ENCODE results near the gene PNLIPRP3.
A peak's percentile ranks its signal among the peaks of the same experiment; 100 is the strongest.

PNLIPRP3 gene

GRCh38 chr10:116472891-116473290, 45.2 kb downstream of the PNLIPRP3 start:
- H3K4me3 ChIP-seq (ENCODE audit: control insufficient read depth in 1 of 7, extremely low read depth in 1 of 7, insufficient read depth in 4 of 7, low read depth in 2 of 7, low read length in 6 of 7), result no peak overlapping the region
- peaks cover 0 to 10% (median 5%) of the 10 kb centered on the region in 4 experiments for H3K4me1 ChIP-seq (ENCODE audit: control extremely low read depth in 1 of 4, control insufficient read depth in 4 of 4, insufficient read depth in 4 of 4, low read length in 3 of 4)
- peak; percentile 40 to 91 (median 83) for DNase-seq
- peak overlapping the region in 1 of 2 experiments; percentile 20 for H3K27ac ChIP-seq (ENCODE audit: insufficient read depth in 1 of 2, low read depth in 1 of 2, low read length in 2 of 2, poor library complexity in 1 of 2, severe bottlenecking in 2 of 2)
- POLR2A ChIA-PET, result no interaction called here
- WGBS (ENCODE audit: insufficient coverage), result 0% methylated on average over 4 of the region's 4 CpGs
- no peaks in the 10 kb centered on the region for H3K9me3 ChIP-seq (ENCODE audit: control extremely low read depth in 1 of 5, control insufficient read depth in 4 of 5, insufficient read depth in 2 of 5, low read depth in 1 of 5, low read length in 4 of 5)
- CTCF ChIA-PET, result no interaction called here
- no peaks in the 10 kb centered on the region for H3K36me3 ChIP-seq (ENCODE audit: control insufficient read depth in 4 of 4, insufficient read depth in 4 of 4, low read length in 3 of 4)
- peaks cover 0 to 2% (median 0%) of the 10 kb centered on the region in 5 experiments for H3K27me3 ChIP-seq (replicated peaks in 2 of 5; ENCODE audit: control insufficient read depth in 4 of 5, insufficient read depth in 5 of 5, low read length in 4 of 5)

- ChIA-PET CTCF (interaction anchor here (0.9 kb wide), 1 partner anchor 17 kb away, joined by 3 read pairs; no protein-coding TSS in a partner anchor), POLR2A (no interaction called here)
- H3K27ac ChIP-seq (ENCODE audit: insufficient read depth in 1 of 2, low read depth in 1 of 2, low read length in 2 of 2, poor library complexity in 1 of 2, severe bottlenecking in 2 of 2), result no peak overlapping the region
- H3K36me3 ChIP-seq (ENCODE audit: control insufficient read depth in 4 of 4, insufficient read depth in 4 of 4, low read length in 3 of 4), result no peaks in the 10 kb centered on the region
- peaks cover 0 to 4% (median 0%) of the 10 kb centered on the region in 5 experiments for H3K27me3 ChIP-seq (replicated peaks in 2 of 5; ENCODE audit: control insufficient read depth in 4 of 5, insufficient read depth in 5 of 5, low read length in 4 of 5)
- H3K4me1 ChIP-seq (ENCODE audit: control extremely low read depth in 1 of 4, control insufficient read depth in 4 of 4, insufficient read depth in 4 of 4, low read length in 3 of 4), result peaks cover 0 to 10% (median 5%) of the 10 kb centered on the region in 4 experiments
- no peak overlapping the region for H3K4me3 ChIP-seq (ENCODE audit: control insufficient read depth in 1 of 7, extremely low read depth in 1 of 7, insufficient read depth in 4 of 7, low read depth in 2 of 7, low read length in 6 of 7)
- WGBS (ENCODE audit: insufficient coverage), result 93% methylated on average over 1 of the region's 4 CpGs
- no peak for DNase-seq
- no peaks in the 10 kb centered on the region for H3K9me3 ChIP-seq (ENCODE audit: control extremely low read depth in 1 of 5, control insufficient read depth in 4 of 5, insufficient read depth in 2 of 5, low read depth in 1 of 5, low read length in 4 of 5)
Measured at GRCh38 chr10:116475866-116476265, 48.2 kb downstream of the PNLIPRP3 start.

GRCh38 chr10:116476461-116476860, 48.8 kb downstream of the PNLIPRP3 start:
- WGBS (ENCODE audit: insufficient coverage), result 96% methylated on average over 3 of the region's 4 CpGs
- POLR2A ChIA-PET, result no interaction called here
- Histone ChIP-seq H3K4me1 (ENCODE audit: control extremely low read depth in 1 of 4, control insufficient read depth in 4 of 4, insufficient read depth in 4 of 4, low read length in 3 of 4) (peaks cover 0 to 10% (median 5%) of the 10 kb centered on the region in 4 experiments), H3K36me3 (ENCODE audit: control insufficient read depth in 4 of 4, insufficient read depth in 4 of 4, low read length in 3 of 4) (no peaks in the 10 kb centered on the region), H3K27me3 (replicated peaks in 2 of 5; ENCODE audit: control insufficient read depth in 4 of 5, insufficient read depth in 5 of 5, low read length in 4 of 5) (peaks cover 0 to 4% (median 0%) of the 10 kb centered on the region in 5 experiments), H3K4me3 (ENCODE audit: control insufficient read depth in 1 of 7, extremely low read depth in 1 of 7, insufficient read depth in 4 of 7, low read depth in 2 of 7, low read length in 6 of 7) (no peak overlapping the region), H3K27ac (ENCODE audit: insufficient read depth in 1 of 2, low read depth in 1 of 2, low read length in 2 of 2, poor library complexity in 1 of 2, severe bottlenecking in 2 of 2) (no peak overlapping the region), H3K9me3 (ENCODE audit: control extremely low read depth in 1 of 5, control insufficient read depth in 4 of 5, insufficient read depth in 2 of 5, low read depth in 1 of 5, low read length in 4 of 5) (no peaks in the 10 kb centered on the region)
- CTCF ChIA-PET, result no interaction called here
- DNase-seq, result no peak

GRCh38 chr10:116477986-116478664, 50.5 kb downstream of the PNLIPRP3 start:
- ChIA-PET CTCF (interaction anchor here (0.9 kb wide), 1 partner anchor 34 kb away, joined by 4 read pairs; no protein-coding TSS in a partner anchor), POLR2A (no interaction called here)
- 67% methylated on average over 9 of the region's 12 CpGs for WGBS (ENCODE audit: insufficient coverage)

GRCh38 chr10:116486770-116487448, 59.3 kb downstream of the PNLIPRP3 start:
- no peak for DNase-seq
- ChIA-PET CTCF (interaction anchor here (0.9 kb wide), 1 partner anchor 41 kb away, joined by 3 read pairs; no protein-coding TSS in a partner anchor), POLR2A (interaction anchor here (0.7 kb wide), 1 partner anchor 12 kb away, joined by 3 read pairs; no protein-coding TSS in a partner anchor)
- 67% methylated on average over 3 of the region's 7 CpGs for WGBS (ENCODE audit: insufficient coverage)
- no peak overlapping the region for H3K4me3 ChIP-seq (ENCODE audit: control insufficient read depth in 1 of 7, extremely low read depth in 1 of 7, insufficient read depth in 4 of 7, low read depth in 2 of 7, low read length in 6 of 7)
- no peaks in the 10 kb centered on the region for H3K4me1 ChIP-seq (ENCODE audit: control extremely low read depth in 1 of 4, control insufficient read depth in 4 of 4, insufficient read depth in 4 of 4, low read length in 3 of 4)
- H3K27me3 ChIP-seq (replicated peaks in 2 of 5; ENCODE audit: control insufficient read depth in 4 of 5, insufficient read depth in 5 of 5, low read length in 4 of 5), result peaks cover 2 to 5% (median 4%) of the 10 kb centered on the region in 5 experiments
- no peak overlapping the region for H3K27ac ChIP-seq (ENCODE audit: insufficient read depth in 1 of 2, low read depth in 1 of 2, low read length in 2 of 2, poor library complexity in 1 of 2, severe bottlenecking in 2 of 2)
- H3K36me3 ChIP-seq (ENCODE audit: control insufficient read depth in 4 of 4, insufficient read depth in 4 of 4, low read length in 3 of 4), result no peaks in the 10 kb centered on the region
- H3K9me3 ChIP-seq (ENCODE audit: control extremely low read depth in 1 of 5, control insufficient read depth in 4 of 5, insufficient read depth in 2 of 5, low read depth in 1 of 5, low read length in 4 of 5), result no peaks in the 10 kb centered on the region

More at GRCh38 chr10:116477986-116478664, 50.5 kb downstream of the PNLIPRP3 start:
- DNase-seq, result no peak
- H3K36me3 ChIP-seq (ENCODE audit: control insufficient read depth in 4 of 4, insufficient read depth in 4 of 4, low read length in 3 of 4), result no peaks in the 10 kb centered on the region
- H3K4me3 ChIP-seq (ENCODE audit: control insufficient read depth in 1 of 7, extremely low read depth in 1 of 7, insufficient read depth in 4 of 7, low read depth in 2 of 7, low read length in 6 of 7), result no peak overlapping the region
- peaks cover 0 to 3% (median 0%) of the 10 kb centered on the region in 4 experiments for H3K4me1 ChIP-seq (ENCODE audit: control extremely low read depth in 1 of 4, control insufficient read depth in 4 of 4, insufficient read depth in 4 of 4, low read length in 3 of 4)
- peaks cover 0 to 4% (median 0%) of the 10 kb centered on the region in 5 experiments for H3K27me3 ChIP-seq (replicated peaks in 2 of 5; ENCODE audit: control insufficient read depth in 4 of 5, insufficient read depth in 5 of 5, low read length in 4 of 5)
- no peak overlapping the region for H3K27ac ChIP-seq (ENCODE audit: insufficient read depth in 1 of 2, low read depth in 1 of 2, low read length in 2 of 2, poor library complexity in 1 of 2, severe bottlenecking in 2 of 2)
- H3K9me3 ChIP-seq (ENCODE audit: control extremely low read depth in 1 of 5, control insufficient read depth in 4 of 5, insufficient read depth in 2 of 5, low read depth in 1 of 5, low read length in 4 of 5), result no peaks in the 10 kb centered on the region

GRCh38 chr10:116487522-116488430, 60.1 kb downstream of the PNLIPRP3 start:
- DNase-seq, result no peak
- H3K4me3 ChIP-seq (ENCODE audit: control insufficient read depth in 1 of 7, extremely low read depth in 1 of 7, insufficient read depth in 4 of 7, low read depth in 2 of 7, low read length in 6 of 7), result no peak overlapping the region
- WGBS (ENCODE audit: insufficient coverage), result no CpG with 5 or more reads among the region's 1 CpG
- peaks cover 2 to 7% (median 4%) of the 10 kb centered on the region in 5 experiments for H3K27me3 ChIP-seq (replicated peaks in 2 of 5; ENCODE audit: control insufficient read depth in 4 of 5, insufficient read depth in 5 of 5, low read length in 4 of 5)
- POLR2A ChIA-PET, result interaction anchor here (0.7 kb wide), 1 partner anchor 13 kb away, joined by 3 read pairs; no protein-coding TSS in a partner anchor
- no peaks in the 10 kb centered on the region for H3K4me1 ChIP-seq (ENCODE audit: control extremely low read depth in 1 of 4, control insufficient read depth in 4 of 4, insufficient read depth in 4 of 4, low read length in 3 of 4)
- no peak overlapping the region for H3K27ac ChIP-seq (ENCODE audit: insufficient read depth in 1 of 2, low read depth in 1 of 2, low read length in 2 of 2, poor library complexity in 1 of 2, severe bottlenecking in 2 of 2)
- H3K9me3 ChIP-seq (ENCODE audit: control extremely low read depth in 1 of 5, control insufficient read depth in 4 of 5, insufficient read depth in 2 of 5, low read depth in 1 of 5, low read length in 4 of 5), result no peaks in the 10 kb centered on the region
- H3K36me3 ChIP-seq (ENCODE audit: control insufficient read depth in 4 of 4, insufficient read depth in 4 of 4, low read length in 3 of 4), result no peaks in the 10 kb centered on the region
- CTCF ChIA-PET, result interaction anchor here (0.9 to 1.2 kb wide), 2 partner anchors 42 to 45 kb away, joined by 3 read pairs; no protein-coding TSS in a partner anchor
